Gastrocnemius medialis (tissue), 4 donors: ENCODE results near the gene OBSCN.

Experiments
- CTCF ChIP-seq, 5 experiments: fragments of 450-650 bp in 3 of 5; fragments of 200-600 bp in 2 of 5; sonication (generic) in 2 of 5; IDR thresholded peaks in 4 of 5; conservative IDR thresholded peaks in 1 of 5; 1 replicate in 4 of 5; 2 replicates in 1 of 5; pipeline ENCODE4 v1.5.1; 2016 to 2019; ENCODE audit warnings: antibody characterized with exemption in 5 of 5, mild to moderate bottlenecking in 3 of 5, moderate library complexity in 3 of 5
- POLR2A ChIP-seq, 2 donors: fragments of 450-650 bp; IDR thresholded peaks; one replicate each; pipeline ENCODE4 v1.6.1; 2017; ENCODE audit warnings: antibody characterized with exemption in 2 of 2, mild to moderate bottlenecking in 2 of 2, moderate library complexity in 2 of 2

- TF ChIP-seq CTCF (IDR thresholded peaks at IDR 0.05 in 4 of 5, conservative IDR thresholded peaks at IDR 0.05 in 1 of 5) (no peak), POLR2A (IDR thresholded peaks at IDR 0.05) (no peak)
Measured at GRCh38 chr1:228413241-228414010, 205.6 kb downstream of the OBSCN start.
